Measurements from ENCODE around the gene TLL2.
A peak's percentile ranks its signal among the peaks of the same experiment; 100 is the strongest.

Gene TLL2

GRCh38 chr10:96324447-96324846 lies 189.3 kb downstream of the TLL2 start:
- TF ChIP-seq NFRKB (IDR thresholded peaks at IDR 0.05) (no peak), FOXK2 (IDR thresholded peaks at IDR 0.05) (no peak), HDGF (IDR thresholded peaks at IDR 0.05; ENCODE audit: borderline replicate concordance) (no peak), TARDBP (IDR thresholded peaks at IDR 0.05) (no peak)
- no peak for DNase-seq (ENCODE audit: extremely low spot score)
- ChIA-PET CTCF (interaction anchor here (0.9 kb wide), 1 partner anchor 95 kb away, joined by 3 read pairs; no protein-coding TSS in a partner anchor), POLR2A (no interaction called here)

GRCh38 chr10:96322275-96322674 lies 191.5 kb downstream of the TLL2 start:
- no peak for DNase-seq (ENCODE audit: extremely low spot score)
- POLR2A ChIA-PET = interaction anchor here (0.6 kb wide), 1 partner anchor 17 kb away, joined by 3 read pairs; no protein-coding TSS in a partner anchor
- TF ChIP-seq CTBP1 (IDR thresholded peaks at IDR 0.05; ENCODE audit: borderline replicate concordance) (no peak), L3MBTL2 (conservative IDR thresholded peaks at IDR 0.05) (no peak), SUZ12 (IDR thresholded peaks at IDR 0.05) (no peak), LEF1 (IDR thresholded peaks at IDR 0.05; ENCODE audit: borderline replicate concordance) (no peak)
- CTCF ChIA-PET = interaction anchor here (0.5 to 1.8 kb wide), 3 partner anchors 13 to 96 kb away, joined by 3 to 5 read pairs (median 3); no protein-coding TSS in a partner anchor

GRCh38 chr10:96321822-96322221 lies 191.9 kb downstream of the TLL2 start:
- POLR2A ChIA-PET = interaction anchor here (0.6 kb wide), 1 partner anchor 16 kb away, joined by 3 read pairs; no protein-coding TSS in a partner anchor
- peak; percentile 32 for DNase-seq (ENCODE audit: extremely low spot score)
- TF ChIP-seq LEF1 (IDR thresholded peaks at IDR 0.05; ENCODE audit: borderline replicate concordance) = no peak
- no peak for TF ChIP-seq L3MBTL2 (conservative IDR thresholded peaks at IDR 0.05)
- no peak for TF ChIP-seq ARNT (IDR thresholded peaks at IDR 0.05)
- TF ChIP-seq HDGF (IDR thresholded peaks at IDR 0.05; ENCODE audit: borderline replicate concordance) = no peak
- TF ChIP-seq TARDBP (IDR thresholded peaks at IDR 0.05) = no peak
- TF ChIP-seq SUZ12 (IDR thresholded peaks at IDR 0.05) = no peak
- TF ChIP-seq NFRKB (IDR thresholded peaks at IDR 0.05) = no peak
- TF ChIP-seq BHLHE40 (IDR thresholded peaks at IDR 0.05; ENCODE audit: borderline replicate concordance) = no peak
- no peak for TF ChIP-seq ZNF384 (IDR thresholded peaks at IDR 0.05)
- TF ChIP-seq FOXA1 (IDR thresholded peaks at IDR 0.05) = no peak
- TF ChIP-seq FOXK2 (IDR thresholded peaks at IDR 0.05) = no peak
- no peak for TF ChIP-seq PKNOX1 (IDR thresholded peaks at IDR 0.05)
- no peak for TF ChIP-seq SP1 (IDR thresholded peaks at IDR 0.05)
- TF ChIP-seq ELF4 (IDR thresholded peaks at IDR 0.05) = no peak
- no peak for TF ChIP-seq FOXM1 (IDR thresholded peaks at IDR 0.05; ENCODE audit: borderline replicate concordance)
- no peak for TF ChIP-seq CTBP1 (IDR thresholded peaks at IDR 0.05; ENCODE audit: borderline replicate concordance)
- CTCF ChIA-PET = interaction anchor here (0.5 to 1.0 kb wide), 2 partner anchors 92 to 96 kb away, joined by 3 read pairs; no protein-coding TSS in a partner anchor

GRCh38 chr10:96319754-96320474 lies 193.8 kb downstream of the TLL2 start:
- ChIA-PET POLR2A (no interaction called here), CTCF (interaction anchor here (1.2 kb wide), 1 partner anchor 303 kb away, joined by 5 read pairs; no protein-coding TSS in a partner anchor)
- DNase-seq (ENCODE audit: extremely low spot score) = no peak
- TF ChIP-seq SP1 (IDR thresholded peaks at IDR 0.05) = no peak
- TF ChIP-seq FOXA1 (IDR thresholded peaks at IDR 0.05) = no peak
- TF ChIP-seq L3MBTL2 (conservative IDR thresholded peaks at IDR 0.05) = no peak
- TF ChIP-seq FOXK2 (IDR thresholded peaks at IDR 0.05) = no peak
- no peak for TF ChIP-seq CTBP1 (IDR thresholded peaks at IDR 0.05; ENCODE audit: borderline replicate concordance)
- TF ChIP-seq ZNF384 (IDR thresholded peaks at IDR 0.05) = no peak
- no peak for TF ChIP-seq HDGF (IDR thresholded peaks at IDR 0.05; ENCODE audit: borderline replicate concordance)

- CTCF ChIA-PET = no interaction called here
- POLR2A ChIA-PET = no interaction called here
- DNase-seq (ENCODE audit: extremely low spot score) = no peak
- no peak for TF ChIP-seq HDGF (IDR thresholded peaks at IDR 0.05; ENCODE audit: borderline replicate concordance)
- TF ChIP-seq FOXA1 (IDR thresholded peaks at IDR 0.05) = no peak
- TF ChIP-seq ELF4 (IDR thresholded peaks at IDR 0.05) = no peak
- no peak for TF ChIP-seq FOXK2 (IDR thresholded peaks at IDR 0.05)
- TF ChIP-seq L3MBTL2 (conservative IDR thresholded peaks at IDR 0.05) = no peak
- TF ChIP-seq PKNOX1 (IDR thresholded peaks at IDR 0.05) = no peak
- no peak for TF ChIP-seq BHLHE40 (IDR thresholded peaks at IDR 0.05; ENCODE audit: borderline replicate concordance)
- no peak for TF ChIP-seq SUZ12 (IDR thresholded peaks at IDR 0.05)
Observed at GRCh38 chr10:96317067-96317833, 196.5 kb downstream of the TLL2 start.

Data from HEK293T (cell line).